ENCODE results near the gene SRMS.

DNA sequence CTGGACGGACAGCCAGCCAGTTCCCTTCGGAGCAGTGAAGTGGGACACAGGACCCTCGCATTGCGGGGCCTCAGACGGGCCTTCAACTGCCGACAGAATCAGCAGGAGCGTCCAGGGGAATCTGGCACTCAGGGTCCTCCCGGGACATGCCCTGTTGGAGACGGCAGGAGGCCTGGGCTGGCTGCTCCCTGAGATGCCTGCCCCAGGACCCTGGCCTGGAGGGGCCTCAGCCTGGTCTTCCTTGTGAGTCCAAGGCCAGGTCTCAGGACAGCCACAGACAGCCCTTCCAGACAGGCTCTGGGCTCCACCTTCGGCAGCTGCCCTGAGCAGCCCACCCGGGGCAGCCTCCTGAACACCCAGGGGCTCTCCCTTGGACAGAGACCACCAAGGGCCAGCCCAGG lies 41.1 kb upstream of the SRMS start:
- TF ChIP-seq, protein P1, sequence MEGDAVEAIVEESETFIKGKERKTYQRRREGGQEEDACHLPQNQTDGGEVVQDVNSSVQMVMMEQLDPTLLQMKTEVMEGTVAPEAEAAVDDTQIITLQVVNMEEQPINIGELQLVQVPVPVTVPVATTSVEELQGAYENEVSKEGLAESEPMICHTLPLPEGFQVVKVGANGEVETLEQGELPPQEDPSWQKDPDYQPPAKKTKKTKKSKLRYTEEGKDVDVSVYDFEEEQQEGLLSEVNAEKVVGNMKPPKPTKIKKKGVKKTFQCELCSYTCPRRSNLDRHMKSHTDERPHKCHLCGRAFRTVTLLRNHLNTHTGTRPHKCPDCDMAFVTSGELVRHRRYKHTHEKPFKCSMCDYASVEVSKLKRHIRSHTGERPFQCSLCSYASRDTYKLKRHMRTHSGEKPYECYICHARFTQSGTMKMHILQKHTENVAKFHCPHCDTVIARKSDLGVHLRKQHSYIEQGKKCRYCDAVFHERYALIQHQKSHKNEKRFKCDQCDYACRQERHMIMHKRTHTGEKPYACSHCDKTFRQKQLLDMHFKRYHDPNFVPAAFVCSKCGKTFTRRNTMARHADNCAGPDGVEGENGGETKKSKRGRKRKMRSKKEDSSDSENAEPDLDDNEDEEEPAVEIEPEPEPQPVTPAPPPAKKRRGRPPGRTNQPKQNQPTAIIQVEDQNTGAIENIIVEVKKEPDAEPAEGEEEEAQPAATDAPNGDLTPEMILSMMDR (IDR thresholded peaks at IDR 0.05; ENCODE audit: low read length): no peak
- no peak for TF ChIP-seq EZH2phosphoT487 (IDR thresholded peaks at IDR 0.05; ENCODE audit: low read length)

Measured in MM.1S (cell line).